ENCODE data around the gene TINAGL1.

Gene TINAGL1

GRCh38 chr1:31614414-31615005, 38.2 kb downstream of the TINAGL1 start:
- DNase-seq: no peak

GRCh38 chr1:31615414-31615813, 39.1 kb downstream of the TINAGL1 start:
- DNase-seq: no peak

- DNase-seq: no peak
These were observed 39.6 kb downstream of the TINAGL1 start for GRCh38 chr1:31615939-31616338.

- no peak for DNase-seq
These were observed 41.1 kb downstream of the TINAGL1 start, which contains the start of gene HCRTR1 for GRCh38 chr1:31617218-31617915. HCRTR1 (plus strand) TSS chr1:31617689; CDS start chr1:31619193, 1,504 bp downstream.

GRCh38 chr1:31617916-31618746, 41.8 kb downstream of the TINAGL1 start:
- peak; percentile 26 for DNase-seq

GRCh38 chr1:31618916-31619846, 42.9 kb downstream of the TINAGL1 start:
- DNase-seq: no peak

- DNase-seq: no peak
These were observed 44.5 kb downstream of the TINAGL1 start for GRCh38 chr1:31620631-31621497.

- DNase-seq: no peak
These were observed 45.1 kb downstream of the TINAGL1 start for GRCh38 chr1:31621498-31621820.

GRCh38 chr1:31621847-31622730, 45.8 kb downstream of the TINAGL1 start:
- DNase-seq: no peak

- DNase-seq: no peak
These were observed 47.0 kb downstream of the TINAGL1 start for GRCh38 chr1:31623365-31623764.

- DNase-seq: no peak
These were observed 48.0 kb downstream of the TINAGL1 start for GRCh38 chr1:31624309-31624708.

GRCh38 chr1:31624731-31625514, 48.6 kb downstream of the TINAGL1 start:
- no peak for DNase-seq

- DNase-seq: peak; percentile 59
These were observed 49.4 kb downstream of the TINAGL1 start for GRCh38 chr1:31625561-31626222.

- no peak for DNase-seq
These were observed 50.2 kb downstream of the TINAGL1 start for GRCh38 chr1:31626223-31627207.

- no peak for DNase-seq
These were observed 51.1 kb downstream of the TINAGL1 start for GRCh38 chr1:31627301-31627929.

GRCh38 chr1:31627930-31628559, 51.7 kb downstream of the TINAGL1 start:
- DNase-seq: no peak

All from HCEC 1CT (cell line).